Measurements from ENCODE around the gene DLL1. TPM values are rescaled to one million over a fixed set of nuclear protein-coding genes. Genes with fewer than 3 reads are reported as not detected.

The DLL1 gene
- total RNA-seq, 3 donors from 2014 or later, result 11.0 to 24.0 (median 16.5) TPM

GRCh38 chr6:170278743-170279094 is 12.2 kb downstream of the DLL1 start:
- ATAC-seq (no peak), DNase-seq (no peak)
- Histone ChIP-seq H3K4me1 (ENCODE audit: low read depth) (no peaks in the 10 kb centered on the region), H3K36me3 (ENCODE audit: low read depth) (no peaks in the 10 kb centered on the region), H3K9me3 (no peaks in the 10 kb centered on the region), H3K4me3 (no peak overlapping the region)
- TF ChIP-seq CTCF (IDR thresholded peaks at IDR 0.05), result no peak
- intact Hi-C loops (cut with DNase I, micrococcal nuclease), result no loop called here

GRCh38 chr6:170277893-170278742 is 12.8 kb downstream of the DLL1 start:
- no peak for DNase-seq

GRCh38 chr6:170276369-170277057 is 14.4 kb downstream of the DLL1 start:
- H3K4me3 ChIP-seq, result no peak overlapping the region
- H3K9me3 ChIP-seq, result no peaks in the 10 kb centered on the region
- H3K4me1 ChIP-seq (ENCODE audit: low read depth), result no peaks in the 10 kb centered on the region
- H3K36me3 ChIP-seq (ENCODE audit: low read depth), result no peaks in the 10 kb centered on the region
- ATAC-seq (no peak), DNase-seq (peak in 1 of 3 donors; percentile 41)
- TF ChIP-seq CTCF (IDR thresholded peaks at IDR 0.05), result no peak
- intact Hi-C loops (cut with DNase I, micrococcal nuclease), result no loop called here

More at GRCh38 chr6:170277893-170278742, 12.8 kb downstream of the DLL1 start:
- TF ChIP-seq CTCF (IDR thresholded peaks at IDR 0.05), result no peak
- H3K4me1 ChIP-seq (ENCODE audit: low read depth), result no peaks in the 10 kb centered on the region
- H3K36me3 ChIP-seq (ENCODE audit: low read depth), result no peaks in the 10 kb centered on the region
- no peak for ATAC-seq
- H3K9me3 ChIP-seq, result no peaks in the 10 kb centered on the region
- intact Hi-C loops (cut with DNase I, micrococcal nuclease), result no loop called here
- H3K4me3 ChIP-seq, result no peak overlapping the region

- DNase-seq (peak in 1 of 3 donors; percentile 22), ATAC-seq (no peak)
- intact Hi-C loops (cut with DNase I, micrococcal nuclease), result no loop called here
- TF ChIP-seq CTCF (IDR thresholded peaks at IDR 0.05), result no peak
- H3K36me3 ChIP-seq (ENCODE audit: low read depth), result no peaks in the 10 kb centered on the region
- no peaks in the 10 kb centered on the region for H3K9me3 ChIP-seq
- H3K4me3 ChIP-seq, result no peak overlapping the region
- no peaks in the 10 kb centered on the region for H3K4me1 ChIP-seq (ENCODE audit: low read depth)
Observed at GRCh38 chr6:170274713-170275560, 15.9 kb downstream of the DLL1 start.

GRCh38 chr6:170273681-170274080 is 17.2 kb downstream of the DLL1 start:
- Histone ChIP-seq H3K36me3 (ENCODE audit: low read depth) (no peaks in the 10 kb centered on the region), H3K4me1 (ENCODE audit: low read depth) (no peaks in the 10 kb centered on the region), H3K4me3 (no peak overlapping the region), H3K9me3 (no peaks in the 10 kb centered on the region)
- intact Hi-C loops (cut with DNase I, micrococcal nuclease), result no loop called here
- no peak for TF ChIP-seq CTCF (IDR thresholded peaks at IDR 0.05)
- DNase-seq, result peak in 1 of 3 donors; percentile 17
- no peak for ATAC-seq

Measured in mucosa of descending colon (tissue), 3 donors.